ENCODE results near the gene CTXND1.
"Not testable (repeated sequence)": the region's sequence is repeated elsewhere in the genome, so short reads cannot be mapped to it uniquely, and the experiment has no call there.

CTXND1 gene

GRCh38 chr15:80252121-80252518 lies at the start of gene CTXND1:
CTXND1 (minus strand) TSS chr15:80252213; CDS start chr15:80201949, 50,264 bp downstream.
- no peak for DNase-seq

- DNase-seq: no peak
These were observed 49.5 kb upstream of the CTXND1 start for GRCh38 chr15:80301472-80301871.

- not testable (repeated sequence) for DNase-seq
These were observed 43.8 kb upstream of the CTXND1 start for GRCh38 chr15:80295777-80296176.

GRCh38 chr15:80292079-80292478 lies 40.1 kb upstream of the CTXND1 start:
- DNase-seq: no peak

DNA sequence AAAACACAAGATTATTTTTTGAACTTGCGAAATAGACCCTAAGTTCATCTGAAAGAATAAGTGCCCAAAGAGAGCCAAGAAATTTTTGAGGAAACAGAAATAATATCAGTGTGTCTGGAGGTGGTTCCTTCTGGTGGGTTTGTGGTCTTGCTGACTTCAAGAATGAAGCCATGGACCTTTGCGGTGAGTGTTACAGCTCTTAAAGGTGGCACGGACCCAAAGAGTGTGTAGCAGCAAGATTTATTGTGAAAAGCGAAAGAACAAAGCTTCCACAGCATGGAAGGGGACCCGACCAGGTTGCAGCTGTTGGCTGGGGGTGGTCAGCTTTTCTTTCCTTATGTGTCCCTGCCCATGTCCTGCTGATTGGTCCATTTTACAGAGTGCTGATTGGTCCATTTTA lies 38.9 kb upstream of the CTXND1 start:
- not testable (repeated sequence) for DNase-seq

GRCh38 chr15:80289528-80290495 lies 37.8 kb upstream of the CTXND1 start:
- no peak for DNase-seq

DNA sequence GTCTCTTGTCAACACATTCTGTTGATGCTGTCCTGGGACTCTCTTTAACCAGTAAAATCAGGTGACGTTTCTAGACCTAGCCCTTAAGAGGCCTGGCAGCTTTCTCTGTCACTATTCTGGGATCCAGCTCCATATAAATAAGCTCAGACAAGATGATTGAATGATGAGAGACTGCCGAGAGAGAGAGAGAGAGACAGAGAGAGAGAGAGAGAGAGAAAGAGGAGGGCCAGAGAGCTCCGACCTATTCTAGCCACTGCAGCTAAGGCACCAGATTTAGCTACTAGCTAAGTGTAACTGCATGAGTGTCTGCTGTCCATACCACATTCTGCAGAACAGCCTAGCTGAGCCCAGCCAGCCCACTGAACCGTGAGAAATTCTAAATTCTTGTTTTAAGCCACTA lies 36.1 kb upstream of the CTXND1 start:
- no peak for DNase-seq

GRCh38 chr15:80286055-80286454 lies 34.0 kb upstream of the CTXND1 start:
- DNase-seq: no peak

- DNase-seq: no peak
These were observed 33.4 kb upstream of the CTXND1 start for GRCh38 chr15:80285379-80285778.

DNA sequence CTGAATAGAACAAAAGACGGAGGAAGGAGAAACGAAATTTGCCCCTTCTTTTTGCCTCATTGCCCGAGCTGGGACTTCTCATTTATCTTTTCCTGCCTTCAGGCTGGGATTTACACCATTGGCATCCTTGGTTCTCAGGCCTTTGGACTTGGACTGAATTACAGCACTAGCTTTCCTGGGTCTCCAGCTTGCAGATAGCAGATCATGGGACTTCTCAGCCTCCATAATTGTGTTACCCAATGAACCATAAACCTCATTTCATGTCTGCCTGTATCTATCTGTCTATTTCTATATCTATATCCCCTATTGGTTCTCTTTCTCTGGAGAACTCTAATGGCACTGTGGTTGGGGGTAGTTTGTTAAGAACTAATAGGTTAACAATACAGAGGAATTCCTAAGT lies 31.5 kb upstream of the CTXND1 start:
- DNase-seq: no peak

- no peak for DNase-seq
These were observed 25.1 kb upstream of the CTXND1 start for GRCh38 chr15:80277147-80277546.

GRCh38 chr15:80275961-80276360 lies 23.9 kb upstream of the CTXND1 start:
- no peak for DNase-seq

GRCh38 chr15:80274996-80275395 lies 23.0 kb upstream of the CTXND1 start:
- no peak for DNase-seq

- DNase-seq: no peak
These were observed 22.5 kb upstream of the CTXND1 start for GRCh38 chr15:80274554-80274953.

DNA sequence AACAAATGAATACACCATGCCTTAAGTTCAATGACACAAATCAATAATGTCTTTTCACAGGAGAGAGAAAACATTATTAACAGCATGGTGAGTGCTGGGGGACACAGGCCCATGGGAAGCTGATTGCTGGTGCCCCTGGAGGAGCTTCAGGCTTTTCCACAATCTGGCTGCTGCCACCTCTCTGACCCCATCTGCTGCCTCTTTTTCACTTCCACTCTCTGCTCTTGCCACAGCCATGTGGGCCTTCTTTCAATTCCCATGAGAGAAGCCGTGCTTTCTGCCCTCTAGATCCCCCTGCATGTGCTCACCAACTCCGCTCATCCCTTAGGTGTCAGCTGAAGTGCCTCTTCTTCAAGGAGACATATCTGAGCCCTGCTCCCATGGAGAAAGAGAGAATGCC lies 21.0 kb upstream of the CTXND1 start:
- no peak for DNase-seq

- no peak for DNase-seq
These were observed 18.5 kb upstream of the CTXND1 start for GRCh38 chr15:80270472-80270871.

- DNase-seq: no peak
These were observed 16.1 kb upstream of the CTXND1 start for GRCh38 chr15:80268101-80268500.

DNA sequence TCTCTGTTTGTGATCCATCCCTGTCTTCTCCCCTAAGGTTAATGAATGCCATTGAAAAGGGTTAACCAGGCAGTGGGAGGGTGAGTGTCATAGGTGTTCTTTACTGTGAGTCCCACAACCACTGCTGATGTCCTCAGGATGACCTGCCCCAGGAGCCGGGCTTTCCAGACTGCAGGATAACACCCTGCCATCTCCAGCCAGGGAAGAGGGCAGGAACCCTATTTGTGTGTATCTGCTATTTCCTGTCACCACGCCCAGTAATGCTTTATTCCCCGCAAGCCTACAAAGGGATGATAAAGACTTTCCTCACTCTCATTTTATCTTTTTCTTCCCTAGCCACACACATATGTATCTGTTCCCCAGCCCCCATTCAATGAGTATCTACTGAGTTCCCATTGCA lies 15.6 kb upstream of the CTXND1 start:
- no peak for DNase-seq

DNA sequence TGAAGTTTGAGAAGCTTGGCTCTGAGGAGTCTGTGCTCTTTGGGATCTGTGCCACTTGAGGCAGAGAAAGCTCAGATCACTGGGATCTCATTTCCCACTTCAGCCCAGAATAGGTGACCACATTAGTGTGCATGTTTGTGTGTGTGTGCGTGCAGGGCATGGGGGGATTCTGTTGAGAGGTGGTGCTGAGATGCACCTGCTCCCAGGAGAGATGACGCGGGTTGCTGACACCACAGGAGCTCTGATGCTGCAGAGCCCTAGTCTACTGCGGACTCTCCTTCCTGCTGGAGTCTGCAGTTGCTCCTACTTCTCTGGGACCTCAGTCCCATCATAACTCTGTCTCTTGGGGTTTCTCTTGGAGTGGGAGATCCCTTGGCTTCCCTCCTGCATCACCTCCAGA lies 14.7 kb upstream of the CTXND1 start:
- DNase-seq: no peak

DNA sequence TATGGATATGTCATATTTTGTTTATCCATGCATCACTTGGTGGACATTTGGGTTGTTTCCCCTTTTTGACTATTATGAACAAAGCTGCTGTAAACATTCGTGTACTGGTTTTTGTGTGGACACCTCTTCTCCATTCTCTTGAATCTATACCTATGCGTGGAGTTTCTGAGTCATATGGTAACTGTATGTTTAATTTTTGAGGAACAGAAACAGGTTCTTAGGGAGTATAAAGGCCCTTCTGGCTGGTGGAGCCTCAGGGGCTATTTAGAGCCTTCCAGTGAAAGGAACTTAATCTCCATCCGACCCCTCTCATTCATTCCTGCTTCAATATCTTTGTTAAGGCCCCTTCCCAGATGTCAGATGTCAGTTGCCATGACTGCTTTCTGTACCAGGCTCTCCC lies 14.1 kb upstream of the CTXND1 start:
- DNase-seq: no peak

DNA sequence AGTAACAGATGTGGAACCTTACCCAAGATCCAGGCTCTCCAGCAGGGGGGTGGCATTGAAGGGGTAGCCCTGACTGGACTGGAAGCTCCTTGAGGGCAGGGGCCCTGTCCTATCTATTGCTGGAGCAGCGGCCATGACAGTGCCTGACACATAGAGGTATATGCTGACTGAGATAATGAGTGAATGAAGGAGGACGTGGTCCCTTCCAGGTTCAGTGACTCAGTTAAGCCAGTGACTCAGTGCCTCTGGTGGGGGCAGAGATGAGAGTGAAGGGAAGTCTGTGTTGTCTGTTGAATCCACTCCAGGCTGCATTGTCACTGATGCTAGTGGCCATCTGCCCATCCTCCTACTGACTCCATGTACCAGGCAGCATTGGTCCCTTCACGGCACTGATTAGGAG lies 13.0 kb upstream of the CTXND1 start:
- no peak for DNase-seq

- no peak for DNase-seq
These were observed 12.0 kb upstream of the CTXND1 start for GRCh38 chr15:80264031-80264430.

DNA sequence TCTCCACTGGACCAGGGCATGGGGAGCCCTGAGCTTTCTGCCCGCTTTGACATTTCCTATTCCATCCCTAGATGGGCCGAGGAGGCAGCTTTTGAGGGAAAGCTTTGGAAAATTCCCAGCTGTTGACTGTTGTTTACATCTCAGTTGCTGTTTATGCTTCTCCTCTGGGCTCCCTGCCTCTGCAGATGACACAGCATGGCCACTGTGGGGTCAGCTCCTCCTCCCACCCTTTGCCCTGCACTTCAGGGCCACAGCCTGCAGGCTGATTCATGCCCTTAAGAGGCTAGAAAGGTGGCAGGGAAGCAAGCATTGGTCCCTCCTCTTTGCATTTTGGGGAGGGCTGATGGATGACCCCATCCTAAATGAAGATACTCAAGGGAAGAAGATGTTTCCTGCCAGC lies 8.5 kb upstream of the CTXND1 start:
- DNase-seq: no peak

- DNase-seq: no peak
These were observed 8.0 kb upstream of the CTXND1 start for GRCh38 chr15:80259942-80260510.

All from left hindlimb (tissue), 1 donor.